ENCODE results near the gene CDH2.

DNA sequence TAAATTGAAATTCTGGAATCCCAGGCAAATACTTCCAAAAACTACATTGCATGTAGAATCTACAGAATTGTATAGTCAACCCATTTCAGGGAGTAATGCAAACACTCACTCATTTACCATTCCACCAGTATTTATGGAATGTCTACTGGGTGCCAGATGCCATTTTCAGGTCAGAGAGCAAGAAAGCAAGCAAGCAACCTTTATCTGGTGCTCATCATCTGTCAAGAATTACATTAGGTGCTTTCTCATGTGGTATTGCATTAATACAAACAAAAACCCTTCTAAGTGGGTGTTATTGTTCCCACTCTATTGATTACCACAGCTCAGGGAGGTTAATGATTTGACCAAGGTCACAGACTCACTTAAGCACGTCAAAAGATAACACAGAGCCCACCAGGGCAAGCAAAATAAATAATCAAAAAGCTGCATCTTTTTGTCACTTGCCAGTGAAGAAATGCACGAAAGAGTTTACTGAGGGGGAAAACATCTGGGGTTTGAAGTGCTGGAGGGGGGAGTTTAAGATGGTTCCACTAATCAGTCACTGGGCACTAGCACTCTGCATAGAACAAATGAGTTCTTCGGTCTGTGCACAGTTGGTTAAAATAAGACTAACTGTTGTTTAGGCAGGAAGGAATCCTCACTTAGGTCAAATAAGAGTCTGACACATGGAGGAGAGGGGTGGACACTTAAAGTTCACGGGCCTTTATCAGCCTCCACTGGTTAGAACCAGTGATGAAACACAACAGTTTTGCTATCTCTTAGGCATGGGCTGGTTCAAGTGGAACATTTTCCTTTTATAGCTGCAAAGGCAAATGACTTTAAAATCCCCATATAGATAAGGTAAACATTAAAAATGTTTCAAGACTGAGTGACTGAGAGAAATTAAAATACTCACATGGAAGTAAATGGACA, 208.8 kb downstream of the CDH2 start:
- TF ChIP-seq GATA2 (IDR thresholded peaks at IDR 0.05; ENCODE audit: low read depth, low read length) (no peak), GATA3 (IDR thresholded peaks at IDR 0.05; ENCODE audit: low read depth, low read length) (no peak)

Data from SH-SY5Y (cell line).